GM18868 (cell line): ENCODE measurements around the gene APBB2.

Source experiments
- ATAC-seq: cut with Tn5 transposase; IDR thresholded peaks from one replicate; pipeline ENCODE4 v1.9.1; 2021; ENCODE audit warnings: mild to moderate bottlenecking, moderate library complexity; ENCODE audit not compliant: unreplicated experiment

APBB2 gene

GRCh38 chr4:41142376-41143310 lies 71.7 kb downstream of the APBB2 start:
- ATAC-seq, result no peak

DNA sequence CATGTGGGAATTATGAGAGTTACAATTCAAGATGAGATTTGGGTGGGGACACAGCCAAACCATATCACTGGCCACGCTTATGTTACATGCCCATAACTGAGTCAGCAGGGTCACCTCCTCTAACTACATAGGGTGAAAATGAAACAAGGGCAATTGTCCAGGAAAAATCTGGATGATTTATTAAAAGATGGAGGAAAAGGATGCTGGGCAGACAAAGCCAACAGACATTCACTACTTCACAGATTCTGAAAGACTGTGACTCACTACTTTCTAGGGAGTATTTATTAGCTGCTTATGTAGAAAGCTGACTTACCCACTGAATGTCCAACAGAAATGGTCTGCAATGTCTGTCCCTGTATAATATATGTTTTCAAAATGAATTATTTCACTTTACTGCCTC lies 72.4 kb downstream of the APBB2 start:
- ATAC-seq, result no peak

DNA sequence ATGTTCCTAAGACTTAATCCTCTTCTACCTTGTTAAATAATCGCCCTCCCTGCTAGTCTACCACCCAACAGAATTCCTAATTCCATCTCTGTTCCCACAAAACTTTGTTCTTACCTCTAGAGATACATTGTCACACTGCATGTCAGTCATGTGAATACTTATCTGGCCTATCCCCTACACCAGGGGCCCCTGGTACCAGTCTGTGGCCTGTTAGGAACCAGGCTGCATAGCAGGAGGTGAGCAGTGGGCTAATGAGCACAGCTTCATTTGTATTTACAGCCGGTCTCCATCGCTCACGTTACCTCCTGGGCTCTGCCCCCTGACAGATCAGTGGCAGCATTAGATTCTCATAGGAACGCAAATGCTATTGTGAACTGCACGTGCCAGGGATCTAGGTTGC lies 73.9 kb downstream of the APBB2 start:
- no peak for ATAC-seq

DNA sequence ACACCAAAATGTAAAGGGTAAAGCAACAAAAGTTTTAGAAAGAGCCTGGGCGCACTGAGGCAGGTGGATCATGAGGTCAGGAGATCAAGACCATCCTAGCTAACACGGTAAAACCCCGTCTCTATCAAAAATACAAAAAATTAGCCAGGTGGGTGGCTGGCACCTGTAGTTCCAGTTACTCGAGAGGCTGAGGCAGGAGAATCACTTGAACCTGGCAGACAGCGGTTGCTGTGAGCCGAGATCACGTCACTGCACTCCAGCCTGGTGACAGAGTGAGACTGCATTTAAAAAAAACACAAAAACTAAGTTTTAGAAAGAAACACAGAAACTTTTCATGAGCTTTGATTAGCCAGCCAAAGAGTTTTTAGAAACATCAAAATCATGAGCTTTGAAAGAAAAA lies 76.5 kb downstream of the APBB2 start:
- no peak for ATAC-seq

DNA sequence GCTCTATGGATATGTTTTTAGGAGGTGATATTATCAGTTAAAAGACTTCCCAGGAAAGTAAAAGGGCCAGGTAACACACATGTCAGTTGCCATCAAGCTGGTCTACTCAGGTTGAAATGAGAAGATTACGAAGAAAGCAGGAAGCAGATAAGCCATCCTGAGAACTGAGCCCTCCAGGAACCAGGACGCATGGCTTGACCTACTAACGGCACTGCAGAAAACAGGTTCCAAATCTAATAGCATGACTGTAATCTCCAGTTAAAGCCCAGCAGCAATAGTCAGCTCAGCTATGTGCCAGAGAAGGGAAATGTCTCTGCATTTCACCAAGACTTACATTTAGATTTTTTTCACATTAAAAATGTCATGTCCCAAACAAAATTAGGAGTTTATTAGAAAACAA lies 77.9 kb downstream of the APBB2 start:
- ATAC-seq, result no peak

DNA sequence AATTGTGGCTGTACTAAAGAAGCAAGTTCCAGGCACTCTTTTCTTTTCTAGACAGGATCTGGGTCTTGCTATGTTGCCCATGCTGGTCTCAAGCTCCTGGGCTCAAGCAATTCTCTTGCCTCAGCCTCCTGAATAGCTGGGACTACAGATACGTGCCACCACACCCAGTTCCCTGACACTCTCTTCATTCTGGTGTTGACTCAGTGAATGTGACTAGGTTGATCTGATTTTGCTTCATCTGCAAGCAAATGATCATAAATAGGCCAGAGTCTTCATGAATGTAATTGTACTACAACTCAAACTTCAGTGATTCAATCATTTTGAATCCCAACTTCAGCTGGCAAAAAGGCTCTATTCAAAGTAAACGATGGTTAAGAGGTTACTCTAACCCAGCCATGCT lies 78.5 kb downstream of the APBB2 start:
- no peak for ATAC-seq

DNA sequence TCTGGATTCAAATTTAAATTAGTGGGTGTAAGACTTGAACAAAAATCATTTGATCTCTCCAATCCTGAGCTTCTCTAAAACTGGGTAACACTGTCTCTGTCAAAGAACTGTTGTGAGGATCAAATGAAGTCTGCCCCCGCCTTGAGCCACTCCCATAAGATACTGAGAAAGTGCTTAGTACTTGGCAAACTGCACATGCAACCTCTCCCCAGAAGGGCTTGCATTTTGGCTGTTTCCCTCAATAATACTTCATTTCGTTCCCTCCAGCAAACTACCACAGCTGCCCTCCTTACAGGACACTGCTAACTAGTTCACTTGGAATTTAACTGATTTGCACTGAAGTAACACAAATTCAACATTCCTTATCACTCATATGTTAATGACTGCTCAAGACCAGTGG lies 79.8 kb downstream of the APBB2 start:
- ATAC-seq, result no peak

GRCh38 chr4:41133454-41134018 lies 80.8 kb downstream of the APBB2 start:
- ATAC-seq, result no peak

DNA sequence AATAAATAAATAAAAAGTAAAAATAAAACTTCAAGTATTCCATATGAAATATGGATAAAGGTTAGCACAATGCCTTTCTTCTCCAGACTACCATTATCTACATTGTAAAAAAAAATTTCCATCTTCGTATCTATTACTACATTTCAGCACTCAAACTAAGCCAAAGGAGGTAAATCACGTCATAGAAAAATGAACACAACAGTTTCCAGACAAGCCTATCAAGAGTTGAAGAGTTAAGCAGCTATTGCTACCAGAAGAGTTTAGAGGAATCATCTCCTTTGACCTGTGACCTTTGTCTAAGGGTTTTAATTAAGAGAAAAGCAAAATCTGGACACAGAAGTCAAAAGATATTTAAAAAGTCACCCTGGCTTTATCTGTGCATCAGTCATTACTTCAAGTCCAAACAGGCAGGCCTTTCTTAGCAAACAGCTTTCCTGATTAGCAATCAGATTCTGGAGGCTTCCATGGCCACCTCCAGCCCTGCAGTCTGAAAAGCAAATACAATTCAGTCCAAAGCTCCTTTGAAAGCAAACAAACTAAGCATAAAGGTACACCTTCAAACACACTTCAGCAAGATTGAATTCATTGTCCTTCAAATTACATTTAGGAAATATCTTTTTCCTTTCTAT lies 82.2 kb downstream of the APBB2 start:
- ATAC-seq, result no peak

DNA sequence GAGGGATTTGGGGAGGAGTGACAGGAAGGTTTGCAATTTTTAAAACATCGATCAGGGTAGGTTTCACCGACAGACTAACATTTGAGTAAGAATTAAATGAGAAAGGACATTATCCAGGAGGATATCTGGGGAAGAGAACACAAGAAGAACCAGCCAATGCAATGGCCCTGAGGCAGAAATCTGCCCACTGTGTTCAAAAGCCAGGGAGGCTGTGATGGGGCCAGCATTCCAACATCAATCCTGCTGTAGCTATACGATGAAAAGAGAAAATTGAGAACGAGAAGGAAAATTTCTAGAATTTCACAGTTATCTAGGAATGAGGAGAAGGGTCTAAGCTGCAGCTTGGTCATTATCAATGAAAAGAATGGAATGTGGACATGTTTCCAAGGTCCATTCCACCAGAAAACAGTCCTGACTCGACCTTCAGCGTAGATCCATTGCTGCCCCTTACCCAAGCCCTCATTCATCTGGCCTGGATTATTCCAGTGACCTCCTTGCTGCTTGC lies 84.4 kb downstream of the APBB2 start:
- no peak for ATAC-seq

DNA sequence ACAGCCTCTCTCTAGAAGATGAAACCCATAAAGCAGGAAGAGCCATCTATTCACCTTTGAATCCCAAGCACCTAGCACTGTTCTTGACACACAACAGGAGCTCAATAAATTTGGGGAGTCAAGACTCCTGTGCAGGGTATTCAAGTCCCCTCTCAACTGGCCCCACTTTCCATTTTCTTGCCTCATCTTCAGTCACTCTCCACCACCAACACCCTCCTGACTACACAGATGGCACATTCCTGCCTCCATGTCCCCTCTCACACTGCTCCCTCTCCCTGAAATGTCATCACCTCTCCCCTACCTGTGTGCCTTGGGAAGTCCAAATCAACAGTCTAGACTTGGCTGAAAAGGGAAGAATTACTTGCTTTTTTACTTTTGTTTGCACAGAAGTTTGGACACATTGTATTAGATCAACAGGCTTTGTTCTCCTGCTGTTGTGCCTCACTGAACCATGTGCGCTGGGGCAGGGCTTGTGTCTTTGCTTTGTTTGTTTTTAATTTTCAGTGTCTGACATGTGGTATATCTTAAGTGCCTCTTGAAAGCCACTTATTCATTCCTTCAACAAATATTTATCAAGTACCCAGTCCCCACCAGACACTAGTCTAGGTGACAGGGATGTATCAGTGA lies 85.1 kb downstream of the APBB2 start:
- ATAC-seq, result no peak

DNA sequence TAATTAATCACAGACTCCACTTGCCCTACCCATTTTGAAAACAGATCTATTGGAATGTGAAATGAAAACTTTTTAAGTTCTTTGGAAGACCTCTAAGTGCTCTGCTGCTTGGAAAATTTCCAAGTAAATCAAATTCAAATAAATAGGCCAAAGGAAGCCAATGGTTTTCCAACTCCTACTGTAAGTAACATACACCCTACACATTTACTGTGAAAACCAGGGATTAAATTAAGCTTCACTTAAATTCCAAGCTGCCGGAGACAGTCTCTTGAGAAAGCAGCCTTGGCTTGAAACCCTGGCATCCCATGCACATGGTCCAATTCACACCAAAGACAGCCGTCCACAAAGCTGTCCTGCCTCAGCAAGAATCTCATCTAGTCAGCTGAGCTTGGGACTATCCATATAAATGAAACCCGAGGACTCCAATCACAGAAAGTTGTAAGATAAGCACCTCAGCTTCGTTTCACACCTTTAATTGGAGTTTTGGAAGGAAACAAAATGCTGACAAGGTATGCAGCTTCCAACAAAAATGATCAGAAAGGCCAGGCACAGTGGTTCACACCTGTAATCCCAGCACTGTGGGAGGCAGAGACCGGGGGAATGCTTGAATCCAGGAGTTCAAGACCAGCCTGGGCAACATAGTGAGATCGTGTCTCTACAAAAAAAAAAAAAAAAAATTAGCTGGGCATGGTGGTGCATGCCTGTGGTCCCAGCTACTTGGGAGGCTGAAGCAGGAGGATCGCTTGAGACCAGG lies 88.6 kb downstream of the APBB2 start:
- no peak for ATAC-seq

DNA sequence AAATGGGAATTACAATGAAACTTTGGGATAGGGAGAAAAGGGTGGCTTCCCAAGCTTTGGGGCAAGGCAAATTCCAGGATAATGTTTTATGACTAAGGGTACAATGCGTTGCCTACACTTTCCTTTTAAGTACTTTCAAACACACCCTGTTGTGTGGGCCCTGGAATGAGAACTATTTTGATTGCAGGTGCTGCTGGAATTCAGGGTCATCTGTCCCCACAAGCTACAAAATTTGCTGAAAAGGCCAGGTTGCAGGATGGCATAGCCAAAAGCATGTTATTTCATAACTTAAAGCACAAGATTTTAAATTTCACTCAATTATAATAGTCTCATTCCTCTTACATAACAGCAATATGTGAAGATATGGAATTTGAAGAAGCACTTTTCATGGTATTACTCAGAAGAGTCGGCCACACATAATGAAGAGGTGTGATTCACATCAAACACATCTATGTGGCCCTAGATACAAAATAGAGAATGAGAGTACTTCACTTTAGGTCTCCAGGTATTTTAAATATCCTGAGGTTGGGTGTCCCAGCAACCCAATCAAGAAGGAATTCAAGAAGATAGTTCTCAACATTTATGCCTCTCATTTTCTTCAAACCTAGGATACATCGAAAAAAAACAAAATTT lies 89.3 kb downstream of the APBB2 start:
- ATAC-seq, result no peak

DNA sequence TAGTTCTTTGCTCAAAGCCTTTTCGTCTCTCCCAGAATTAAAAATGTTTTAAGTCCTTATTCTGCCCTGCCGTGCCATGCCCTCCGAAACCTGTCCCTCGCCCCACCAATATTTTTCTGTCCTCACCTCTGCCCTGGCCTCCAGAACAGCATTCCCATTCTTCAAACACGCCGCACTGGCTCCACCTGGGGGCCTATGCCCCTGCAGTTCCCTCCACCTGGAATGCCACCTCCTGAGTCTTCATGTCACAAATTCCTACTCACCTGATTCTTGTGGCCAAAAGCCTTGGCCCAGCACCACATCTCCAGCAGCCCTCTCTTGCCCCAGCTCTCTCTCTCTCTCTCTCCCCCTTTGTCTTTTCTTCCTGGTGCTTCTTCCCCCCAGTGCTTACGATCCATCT lies 91.6 kb downstream of the APBB2 start:
- no peak for ATAC-seq

- no peak for ATAC-seq
Observed at GRCh38 chr4:41122309-41122708, 92.0 kb downstream of the APBB2 start.

GRCh38 chr4:41121906-41122305 lies 92.4 kb downstream of the APBB2 start:
- ATAC-seq, result no peak

DNA sequence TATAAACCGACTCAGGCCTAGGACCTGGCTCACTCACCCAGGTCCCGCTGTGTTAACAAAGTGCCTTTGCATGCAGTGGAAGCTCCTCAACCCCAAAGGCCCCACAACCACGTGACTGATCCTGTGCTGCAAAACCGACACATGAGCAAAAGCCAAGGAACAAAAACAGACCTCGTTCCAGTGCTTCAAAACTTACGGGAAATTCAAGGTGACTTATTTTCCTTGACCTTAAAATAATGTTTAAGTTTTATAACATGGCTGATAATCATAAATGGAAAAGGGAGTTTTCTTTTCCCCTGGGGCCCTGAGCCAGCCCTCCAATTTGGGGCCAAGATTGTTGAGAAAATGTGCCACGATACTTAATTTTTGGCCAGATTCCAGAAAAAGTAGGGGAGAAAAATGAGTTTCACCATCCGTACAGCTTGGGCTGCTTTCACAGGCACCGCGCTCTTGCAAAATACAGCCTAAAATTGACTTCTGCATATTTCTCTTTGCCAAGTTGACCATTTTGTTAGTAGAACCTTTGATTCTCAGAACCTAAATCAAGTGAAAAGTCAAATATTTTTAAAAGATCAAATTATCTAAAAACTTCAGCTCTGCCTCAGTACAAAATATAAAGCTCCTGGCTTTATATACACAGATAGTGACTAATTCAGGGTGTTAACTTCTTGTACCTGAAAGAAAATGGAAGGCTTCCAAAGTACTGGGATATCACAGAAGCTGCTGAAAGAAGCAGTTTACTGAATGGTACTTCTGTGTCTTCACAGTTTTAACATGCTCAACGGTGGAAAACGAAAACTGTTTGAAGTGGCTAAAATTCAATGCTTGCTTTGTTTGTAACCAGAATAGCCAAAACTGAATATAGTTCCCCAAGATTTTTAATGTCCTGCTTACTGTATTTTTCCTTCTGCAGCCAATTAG lies 93.8 kb downstream of the APBB2 start:
- no peak for ATAC-seq

DNA sequence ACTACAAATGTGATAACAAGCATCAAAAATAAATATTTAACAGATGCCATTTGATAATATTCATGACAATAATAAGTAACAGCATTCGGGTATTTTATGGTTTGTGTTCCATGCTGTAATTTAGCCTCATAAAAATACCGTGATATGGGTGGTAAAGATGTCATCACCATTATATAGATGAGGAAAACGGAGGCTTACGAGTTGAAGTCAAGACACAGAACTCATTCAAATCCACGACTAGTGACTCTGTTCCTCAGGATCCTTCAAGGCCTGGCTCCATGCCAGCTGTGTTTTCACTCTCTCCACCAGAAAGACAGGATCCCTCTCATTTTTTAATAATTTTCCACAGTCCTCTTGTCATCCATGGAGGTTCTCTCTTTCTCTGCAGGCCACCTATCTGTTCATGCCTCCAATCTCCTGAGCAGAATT lies 94.5 kb downstream of the APBB2 start:
- no peak for ATAC-seq

DNA sequence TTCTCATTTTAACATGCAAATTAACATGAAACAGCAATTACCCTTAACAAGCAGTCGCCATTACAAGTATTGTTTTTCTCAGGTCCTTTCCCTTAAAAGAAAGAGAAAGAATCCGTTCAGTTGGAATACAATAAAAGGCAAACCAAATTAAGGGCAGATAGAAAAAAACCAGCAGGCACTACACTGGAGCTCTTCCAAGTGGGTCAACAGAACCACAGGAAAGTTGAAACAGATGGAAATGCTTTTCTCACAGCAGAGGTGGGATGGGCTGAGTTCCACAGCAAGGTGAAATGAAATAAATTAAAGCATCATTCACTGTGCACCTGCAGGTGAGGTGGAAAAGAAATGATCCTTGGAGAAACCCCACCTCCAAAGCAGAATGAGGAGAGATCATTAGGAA lies 102.6 kb downstream of the APBB2 start:
- ATAC-seq, result no peak
